GM12878 (cell line): ENCODE measurements around the gene RALGDS. TPM values are rescaled to one million over a fixed set of nuclear protein-coding genes. Genes with fewer than 3 reads are reported as not detected.

ENCODE experiments used
- ATAC-seq: fragments of 200-7000 bp; cut with Tn5 transposase; 3 replicates; pipeline ENCODE4 v1.9.1; 2020; ENCODE audit warnings: mild to moderate bottlenecking, moderate library complexity
- BruUV-seq: library from RNA; stranded (reverse); fragments of 400-500 nt; replicated peaks from 2 replicates; lab custom pipeline; 2021; lab: Mats Ljungman, UMichigan
- CTCF ChIA-PET: fragments of 300-600 bp; sonication (Branson Sonifier 250); formaldehyde crosslinking; extraction: SDS; loops from one replicate; lab custom pipeline; 2021; ENCODE audit warnings: inconsistent platforms; lab: Yijun Ruan, JAX
- POLR2A ChIA-PET: fragments of 350-600 bp; formaldehyde crosslinking; extraction: SDS; loops from one replicate; lab custom pipeline; 2021; ENCODE audit warnings: inconsistent platforms; lab: Charles Lee
- RAD21 ChIA-PET: fragments of 300-600 bp; sonication (Branson Sonifier 250); formaldehyde crosslinking; loops from one replicate; lab custom pipeline; 2023; ENCODE audit warnings: antibody characterized with exemption; ENCODE audit not compliant: unreplicated experiment; lab: Charles Lee
- SMC1A ChIA-PET: fragments of 300-600 bp; sonication (Branson Sonifier 250); formaldehyde crosslinking; loops from one replicate; lab custom pipeline; 2023; ENCODE audit not compliant: unreplicated experiment, uncharacterized antibody; lab: Charles Lee
- DNase-seq: peaks from one replicate; pipeline ENCODE4 v3.0.0-alpha.2; 2011; ENCODE audit warnings: low read depth, low spot score
- FAIRE-seq: peaks from 3 replicates; lab custom pipeline; 2011; peaks lifted over from hg19 to GRCh38; lab: Jason Lieb, UNC
- H2AFZ ChIP-seq: 2 replicates; pipeline ENCODE4 v1.6.0; 2011; ENCODE audit warnings: low read depth, low read length, control low read depth; ENCODE audit not compliant: control insufficient read depth
- H3K27ac ChIP-seq: 2 replicates; pipeline ENCODE4 v1.5.1; 2011; ENCODE audit warnings: control low read depth; ENCODE audit not compliant: control insufficient read depth, insufficient read depth
- H3K27me3 ChIP-seq, 2 experiments: replicated peaks in 1 of 2; 2 replicates each; pipeline versions ENCODE4 v1.6.0 to v1.6.1; 2011; ENCODE audit warnings: low read length in 1 of 2; ENCODE audit not compliant: control insufficient read depth in 2 of 2, insufficient read depth in 2 of 2
- H3K36me3 ChIP-seq, 2 experiments: 2 replicates each; pipeline ENCODE4 v1.5.1; 2011; ENCODE audit warnings: low read length in 1 of 2; ENCODE audit not compliant: control insufficient read depth in 2 of 2, insufficient read depth in 2 of 2
- H3K4me1 ChIP-seq: 2 replicates; pipeline ENCODE4 v1.6.1; 2011; ENCODE audit warnings: mild to moderate bottlenecking, low read length, moderate library complexity, mixed read lengths; ENCODE audit not compliant: control insufficient read depth, insufficient read depth
- H3K4me2 ChIP-seq: 2 replicates; pipeline ENCODE4 v1.6.0; 2011; ENCODE audit warnings: control low read depth; ENCODE audit not compliant: control insufficient read depth, insufficient read depth
- H3K4me3 ChIP-seq: fragments of 200-600 bp; sonication (generic); 2 replicates; pipeline ENCODE4 v1.5.1; 2016
- H3K79me2 ChIP-seq: 2 replicates; pipeline ENCODE4 v1.6.0; 2011; ENCODE audit warnings: low read length; ENCODE audit not compliant: control insufficient read depth, insufficient read depth
- H3K9ac ChIP-seq: 2 replicates; pipeline ENCODE4 v1.8.0; 2011; ENCODE audit warnings: low read length, control low read depth, mixed read lengths; ENCODE audit not compliant: control insufficient read depth, insufficient read depth
- H3K9me3 ChIP-seq: replicated peaks from 3 replicates; pipeline ENCODE4 v1.5.1; 2011; ENCODE audit warnings: mild to moderate bottlenecking, low read length; ENCODE audit not compliant: control insufficient read depth, insufficient read depth
- H4K20me1 ChIP-seq: 2 replicates; pipeline ENCODE4 v1.6.0; 2011; ENCODE audit not compliant: control insufficient read depth, insufficient read depth
- BHLHE40 ChIP-seq, 2 experiments: fragments of 450-650 bp in 1 of 2; IDR thresholded peaks; 2 replicates each; pipeline ENCODE4 v1.6.1; 2011 to 2017; ENCODE audit warnings: low read depth in 2 of 2, borderline replicate concordance in 1 of 2, improper control_type of control experiment in 1 of 2, low read length in 1 of 2, mild to moderate bottlenecking in 1 of 2
- DPF2 ChIP-seq: fragments of 450-650 bp; IDR thresholded peaks from 2 replicates; pipeline ENCODE4 v1.6.1; 2017; ENCODE audit warnings: mild to moderate bottlenecking
- EED ChIP-seq: sonication (generic); IDR thresholded peaks from 2 replicates; pipeline ENCODE4 v1.6.1; 2016; ENCODE audit warnings: antibody characterized with exemption, low read depth
- HCFC1 ChIP-seq: fragments of 150-350 bp; IDR thresholded peaks from 2 replicates; pipeline ENCODE4 v1.6.1; 2014; ENCODE audit warnings: low read length
- IRF4 ChIP-seq: IDR thresholded peaks from 2 replicates; pipeline ENCODE4 v1.6.1; 2011; ENCODE audit warnings: low read depth, low read length
- KAT2A ChIP-seq: conservative IDR thresholded peaks from 2 replicates; pipeline ENCODE4 v1.6.1; 2011; ENCODE audit warnings: low read depth, low read length; ENCODE audit not compliant: control insufficient read depth
- MYC ChIP-seq: IDR thresholded peaks from 2 replicates; pipeline ENCODE4 v1.6.1; 2011; ENCODE audit warnings: mild to moderate bottlenecking, low read length, moderate library complexity, inconsistent platforms; ENCODE audit not compliant: insufficient read depth, insufficient replicate concordance, insufficient read length, severe bottlenecking
- NRF1 ChIP-seq: conservative IDR thresholded peaks from 2 replicates; pipeline ENCODE4 v1.6.1; 2011; ENCODE audit warnings: mild to moderate bottlenecking, low read depth, low read length, improper control_type of control experiment
- RB1 ChIP-seq: fragments of 450-650 bp; formaldehyde crosslinking; IDR thresholded peaks from 2 replicates; pipeline ENCODE4 v1.6.1; 2017; ENCODE audit warnings: mild to moderate bottlenecking, borderline replicate concordance
- SIX5 ChIP-seq: IDR thresholded peaks from 2 replicates; pipeline ENCODE4 v1.6.1; 2011; ENCODE audit warnings: mild to moderate bottlenecking, low read depth, low read length, moderate library complexity; ENCODE audit not compliant: severe bottlenecking
- SRF ChIP-seq, 2 experiments: IDR thresholded peaks; 2 replicates each; pipeline ENCODE4 v1.6.1; 2011; ENCODE audit warnings: low read depth in 2 of 2, low read length in 2 of 2, mild to moderate bottlenecking in 1 of 2, moderate library complexity in 1 of 2
- ZSCAN29 ChIP-seq: fragments of 450-650 bp; IDR thresholded peaks from 2 replicates; pipeline ENCODE4 v1.6.1; 2017; ENCODE audit warnings: mild to moderate bottlenecking, moderate library complexity
- WGBS: methylation state at CpG from one replicate; pipeline ENCODE4 v1.1.6; 2016; ENCODE audit warnings: low lambda C conversion rate; ENCODE audit not compliant: insufficient replicate concordance, insufficient coverage; ENCODE audit errors: missing lambda C conversion rate; 5-methylcytosine and 5-hydroxymethylcytosine counted together
- in situ Hi-C: fragments of 300-500 bp; cut with MboI; formaldehyde crosslinking; loops from 9 replicates; pipeline ENCODE4 v1.14.3; 2018; ENCODE audit warnings: mixed read lengths
- intact Hi-C: fragments of 100-400 bp; cut with micrococcal nuclease; formaldehyde crosslinking; loops from one replicate; pipeline ENCODE4 v1.14.2; 2022; ENCODE audit not compliant: unreplicated experiment
- polyA plus RNA-seq, 11 experiments: library from polyadenylated mRNA; depleted of rRNA in 4 of 11; unstranded in 6 of 11; stranded (reverse) in 5 of 11; fragments of >200 nt; fragmentation: Nextera tagmentation in 4 of 11; fragmentation: Illumina TruSeq in 1 of 11; extraction: Ambion mirVana in 4 of 11; extraction: Trizol in 1 of 11; gene quantifications; 1 replicate in 1 of 11; 2 replicates in 10 of 11; pipeline versions ENCODE4 v1.2.1 to v1.2.3, GENCODE V29; 2011 to 2016; ENCODE audit warnings: inconsistent platforms in 2 of 11, missing spikeins in 2 of 11, low read depth in 1 of 11
- total RNA-seq, 4 experiments: library from RNA; depleted of rRNA in 3 of 4; stranded (reverse); fragments of >200 nt in 3 of 4; fragmentation: Illumina TruSeq in 1 of 4; extraction: Trizol in 1 of 4; gene quantifications; 2 replicates each; pipeline versions ENCODE4 v1.2.1 to v1.2.3, GENCODE V29; 2013 to 2021
- TF ChIP-seq, protein P1 (sequence below): fragments of 450-650 bp; IDR thresholded peaks from 2 replicates; pipeline ENCODE4 v1.6.1; 2018; ENCODE audit warnings: mild to moderate bottlenecking, low read depth, moderate library complexity; ENCODE audit not compliant: partially characterized antibody
- TF ChIP-seq, protein P2 (sequence below): IDR thresholded peaks from 2 replicates; pipeline ENCODE4 v1.6.1; 2012; ENCODE audit warnings: low read depth, low read length, improper control_type of control experiment
- TF ChIP-seq, protein P3 (sequence below): IDR thresholded peaks from 2 replicates; pipeline ENCODE4 v1.6.1; 2012; ENCODE audit warnings: mild to moderate bottlenecking, low read depth, low read length

The RALGDS gene
- total and polyA plus RNA-seq, 10 of the 15 experiments (the other 5 are each of a cell fraction or from before 2014, with no cell fraction given): 1.3 to 48.6 (median 21.2) TPM

DNA sequence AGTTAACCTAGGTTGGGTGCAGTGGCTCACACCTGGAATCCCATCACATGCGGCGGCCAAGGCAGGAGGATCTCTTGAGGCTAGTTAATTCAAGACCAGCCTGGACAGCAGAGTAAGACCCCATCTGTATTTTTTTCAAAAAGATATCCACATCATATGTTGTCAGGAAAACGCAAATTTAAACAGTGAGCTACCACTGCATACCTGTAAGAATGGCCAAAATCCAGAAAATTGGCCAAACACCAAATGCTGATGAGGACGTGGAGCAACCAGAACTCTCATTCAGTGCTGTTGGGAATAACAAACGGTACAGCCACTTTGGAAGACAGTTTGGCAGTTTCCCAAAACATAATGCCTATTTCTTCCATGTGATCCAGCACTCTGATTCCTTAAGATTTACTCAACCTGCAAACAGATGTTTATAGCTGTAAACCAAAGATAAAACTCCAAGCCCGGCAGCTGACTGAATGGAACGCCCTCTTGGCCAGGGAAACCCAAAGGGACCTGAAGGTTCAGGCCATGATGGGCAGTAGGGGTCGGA is 46.9 kb downstream of the RALGDS start:
- in situ Hi-C loops (no loop called here), intact Hi-C loops (no loop called here)
- no peaks in the 10 kb centered on the region for H3K9me3 ChIP-seq
- no peak for TF ChIP-seq DPF2
- no peak for TF ChIP-seq IRF4
- no peak for TF ChIP-seq RB1
- TF ChIP-seq EED: no peak
- TF ChIP-seq HCFC1: no peak
- no peak for TF ChIP-seq KAT2A
- TF ChIP-seq SIX5: no peak
- TF ChIP-seq, protein P1, sequence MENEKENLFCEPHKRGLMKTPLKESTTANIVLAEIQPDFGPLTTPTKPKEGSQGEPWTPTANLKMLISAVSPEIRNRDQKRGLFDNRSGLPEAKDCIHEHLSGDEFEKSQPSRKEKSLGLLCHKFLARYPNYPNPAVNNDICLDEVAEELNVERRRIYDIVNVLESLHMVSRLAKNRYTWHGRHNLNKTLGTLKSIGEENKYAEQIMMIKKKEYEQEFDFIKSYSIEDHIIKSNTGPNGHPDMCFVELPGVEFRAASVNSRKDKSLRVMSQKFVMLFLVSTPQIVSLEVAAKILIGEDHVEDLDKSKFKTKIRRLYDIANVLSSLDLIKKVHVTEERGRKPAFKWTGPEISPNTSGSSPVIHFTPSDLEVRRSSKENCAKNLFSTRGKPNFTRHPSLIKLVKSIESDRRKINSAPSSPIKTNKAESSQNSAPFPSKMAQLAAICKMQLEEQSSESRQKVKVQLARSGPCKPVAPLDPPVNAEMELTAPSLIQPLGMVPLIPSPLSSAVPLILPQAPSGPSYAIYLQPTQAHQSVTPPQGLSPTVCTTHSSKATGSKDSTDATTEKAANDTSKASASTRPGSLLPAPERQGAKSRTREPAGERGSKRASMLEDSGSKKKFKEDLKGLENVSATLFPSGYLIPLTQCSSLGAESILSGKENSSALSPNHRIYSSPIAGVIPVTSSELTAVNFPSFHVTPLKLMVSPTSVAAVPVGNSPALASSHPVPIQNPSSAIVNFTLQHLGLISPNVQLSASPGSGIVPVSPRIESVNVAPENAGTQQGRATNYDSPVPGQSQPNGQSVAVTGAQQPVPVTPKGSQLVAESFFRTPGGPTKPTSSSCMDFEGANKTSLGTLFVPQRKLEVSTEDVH: no peak
- TF ChIP-seq BHLHE40 (IDR thresholded peaks at IDR 0.05; ENCODE audit: borderline replicate concordance in 1 of 2, low read depth in 2 of 2, low read length in 1 of 2): no peak
- TF ChIP-seq MYC: no peak
- TF ChIP-seq, protein P2, sequence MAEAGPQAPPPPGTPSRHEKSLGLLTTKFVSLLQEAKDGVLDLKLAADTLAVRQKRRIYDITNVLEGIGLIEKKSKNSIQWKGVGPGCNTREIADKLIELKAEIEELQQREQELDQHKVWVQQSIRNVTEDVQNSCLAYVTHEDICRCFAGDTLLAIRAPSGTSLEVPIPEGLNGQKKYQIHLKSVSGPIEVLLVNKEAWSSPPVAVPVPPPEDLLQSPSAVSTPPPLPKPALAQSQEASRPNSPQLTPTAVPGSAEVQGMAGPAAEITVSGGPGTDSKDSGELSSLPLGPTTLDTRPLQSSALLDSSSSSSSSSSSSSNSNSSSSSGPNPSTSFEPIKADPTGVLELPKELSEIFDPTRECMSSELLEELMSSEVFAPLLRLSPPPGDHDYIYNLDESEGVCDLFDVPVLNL: no peak
- TF ChIP-seq ZSCAN29: no peak
- TF ChIP-seq, protein P3, sequence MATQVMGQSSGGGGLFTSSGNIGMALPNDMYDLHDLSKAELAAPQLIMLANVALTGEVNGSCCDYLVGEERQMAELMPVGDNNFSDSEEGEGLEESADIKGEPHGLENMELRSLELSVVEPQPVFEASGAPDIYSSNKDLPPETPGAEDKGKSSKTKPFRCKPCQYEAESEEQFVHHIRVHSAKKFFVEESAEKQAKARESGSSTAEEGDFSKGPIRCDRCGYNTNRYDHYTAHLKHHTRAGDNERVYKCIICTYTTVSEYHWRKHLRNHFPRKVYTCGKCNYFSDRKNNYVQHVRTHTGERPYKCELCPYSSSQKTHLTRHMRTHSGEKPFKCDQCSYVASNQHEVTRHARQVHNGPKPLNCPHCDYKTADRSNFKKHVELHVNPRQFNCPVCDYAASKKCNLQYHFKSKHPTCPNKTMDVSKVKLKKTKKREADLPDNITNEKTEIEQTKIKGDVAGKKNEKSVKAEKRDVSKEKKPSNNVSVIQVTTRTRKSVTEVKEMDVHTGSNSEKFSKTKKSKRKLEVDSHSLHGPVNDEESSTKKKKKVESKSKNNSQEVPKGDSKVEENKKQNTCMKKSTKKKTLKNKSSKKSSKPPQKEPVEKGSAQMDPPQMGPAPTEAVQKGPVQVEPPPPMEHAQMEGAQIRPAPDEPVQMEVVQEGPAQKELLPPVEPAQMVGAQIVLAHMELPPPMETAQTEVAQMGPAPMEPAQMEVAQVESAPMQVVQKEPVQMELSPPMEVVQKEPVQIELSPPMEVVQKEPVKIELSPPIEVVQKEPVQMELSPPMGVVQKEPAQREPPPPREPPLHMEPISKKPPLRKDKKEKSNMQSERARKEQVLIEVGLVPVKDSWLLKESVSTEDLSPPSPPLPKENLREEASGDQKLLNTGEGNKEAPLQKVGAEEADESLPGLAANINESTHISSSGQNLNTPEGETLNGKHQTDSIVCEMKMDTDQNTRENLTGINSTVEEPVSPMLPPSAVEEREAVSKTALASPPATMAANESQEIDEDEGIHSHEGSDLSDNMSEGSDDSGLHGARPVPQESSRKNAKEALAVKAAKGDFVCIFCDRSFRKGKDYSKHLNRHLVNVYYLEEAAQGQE: no peak
- TF ChIP-seq NRF1: no peak
- no peak for TF ChIP-seq SRF (IDR thresholded peaks at IDR 0.05; ENCODE audit: low read depth in 2 of 2, low read length in 2 of 2)
- no peak overlapping the region for H3K27ac ChIP-seq
- no peaks in the 10 kb centered on the region for H3K79me2 ChIP-seq
- H4K20me1 ChIP-seq: no peaks in the 10 kb centered on the region
- no TSS peak for BruUV-seq
- H2AFZ ChIP-seq: no peak overlapping the region
- no peak overlapping the region for H3K9ac ChIP-seq
- H3K36me3 ChIP-seq: no peaks in the 10 kb centered on the region
- 41% methylated on average over 8 of the region's 8 CpGs for WGBS
- ATAC-seq (no peak), DNase-seq (no peak), FAIRE-seq (no peak)
- RAD21 ChIA-PET: no interaction called here
- no peak overlapping the region for H3K4me2 ChIP-seq
- POLR2A ChIA-PET: no interaction called here
- no peaks in the 10 kb centered on the region for H3K27me3 ChIP-seq
- CTCF ChIA-PET: interaction anchor here (0.6 to 1.6 kb wide), 3 partner anchors 8 to 51 kb away, joined by 3 to 5 read pairs (median 4); no protein-coding TSS in a partner anchor
- no peak overlapping the region for H3K4me3 ChIP-seq
- SMC1A ChIA-PET: no interaction called here
- H3K4me1 ChIP-seq: no peaks in the 10 kb centered on the region
